HEK293 (cell line): ENCODE measurements around the gene CENPO.

Source experiments
- CTCF ChIA-PET: fragments of 350-600 bp; formaldehyde crosslinking; extraction: SDS; loops from one replicate; lab custom pipeline; 2021; ENCODE audit warnings: antibody characterized with exemption; lab: Yijun Ruan, JAX
- POLR2A ChIA-PET: fragments of 300-600 bp; formaldehyde crosslinking; extraction: SDS; loops from one replicate; lab custom pipeline; 2020; ENCODE audit warnings: antibody characterized with exemption, inconsistent platforms; lab: Yijun Ruan, JAX
- H3K27ac ChIP-seq: fragments of 200-500 bp; sonication (Bioruptor generic); 2 replicates; pipeline ENCODE4 v1.5.1; 2014; ENCODE audit warnings: low read depth, low read length, control low read depth, inconsistent platforms; ENCODE audit errors: extremely low read depth
- H3K36me3 ChIP-seq, 2 experiments: fragments of 200-500 bp in 1 of 2; sonication (Bioruptor generic) in 1 of 2; 1 replicate in 1 of 2; 2 replicates in 1 of 2; pipeline ENCODE4 v1.5.1; 2014 to 2017; ENCODE audit warnings: inconsistent platforms in 2 of 2, low read length in 2 of 2; ENCODE audit not compliant: control insufficient read depth in 2 of 2, insufficient read depth in 1 of 2
- H3K4me1 ChIP-seq: fragments of 200-500 bp; sonication (Bioruptor generic); 2 replicates; pipeline ENCODE4 v1.5.1; 2014; ENCODE audit warnings: mild to moderate bottlenecking, low read length, inconsistent platforms; ENCODE audit not compliant: control insufficient read depth, insufficient read depth
- H3K4me3 ChIP-seq: 2 replicates; pipeline ENCODE4 v1.5.1; 2011; ENCODE audit warnings: low read depth, mild to moderate bottlenecking, control low read depth, low read length, moderate library complexity
- H3K9me3 ChIP-seq: fragments of 200-500 bp; sonication (Bioruptor generic); 2 replicates; pipeline ENCODE4 v1.5.1; 2014; ENCODE audit warnings: low read depth, low read length, inconsistent platforms; ENCODE audit not compliant: control insufficient read depth, insufficient read depth
- GLIS1 ChIP-seq: fragments of 450-650 bp; formaldehyde crosslinking; IDR thresholded peaks from 2 replicates; pipeline ENCODE4 v1.5.1; 2016; ENCODE audit warnings: missing biosample characterization, missing genetic modification characterization
- HOXA7 ChIP-seq: sonication (generic); formaldehyde crosslinking; IDR thresholded peaks from 2 replicates; pipeline ENCODE4 v1.8.1; 2022; ENCODE audit warnings: missing genetic modification reagents, borderline replicate concordance
- SALL2 ChIP-seq: fragments of 450-650 bp; formaldehyde crosslinking; IDR thresholded peaks from 2 replicates; pipeline ENCODE4 v1.5.0; 2017; ENCODE audit warnings: missing biosample characterization, mild to moderate bottlenecking, missing genetic modification characterization, borderline replicate concordance
- ZBTB11 ChIP-seq: fragments of 450-650 bp; formaldehyde crosslinking; conservative IDR thresholded peaks from 2 replicates; pipeline ENCODE4 v1.5.1; 2016; ENCODE audit warnings: low read depth, missing biosample characterization, missing genetic modification characterization
- ZBTB48 ChIP-seq: fragments of 450-650 bp; formaldehyde crosslinking; IDR thresholded peaks from 2 replicates; pipeline ENCODE4 v1.5.1; 2016; ENCODE audit warnings: missing biosample characterization, missing genetic modification characterization
- ZBTB8A ChIP-seq: fragments of 450-650 bp; formaldehyde crosslinking; IDR thresholded peaks from 2 replicates; pipeline ENCODE4 v1.5.1; 2016; ENCODE audit warnings: missing biosample characterization, missing genetic modification characterization
- ZFP41 ChIP-seq: fragments of 450-650 bp; formaldehyde crosslinking; IDR thresholded peaks from 2 replicates; pipeline ENCODE4 v1.5.1; 2016; ENCODE audit warnings: missing biosample characterization, missing genetic modification characterization, borderline replicate concordance
- ZNF391 ChIP-seq: fragments of 450-650 bp; formaldehyde crosslinking; IDR thresholded peaks from 2 replicates; pipeline ENCODE4 v1.5.1; 2016; ENCODE audit warnings: low read depth, missing biosample characterization, missing genetic modification characterization, borderline replicate concordance
- ZNF560 ChIP-seq: fragments of 450-650 bp; formaldehyde crosslinking; IDR thresholded peaks from 2 replicates; pipeline ENCODE4 v1.5.1; 2017; ENCODE audit warnings: missing biosample characterization, missing genetic modification characterization, borderline replicate concordance
- ZNF792 ChIP-seq: fragments of 450-650 bp; formaldehyde crosslinking; IDR thresholded peaks from 2 replicates; pipeline ENCODE4 v1.5.1; 2016; ENCODE audit warnings: missing biosample characterization, missing genetic modification characterization
- TF ChIP-seq, protein P1 (sequence below): fragments of 450-650 bp; IDR thresholded peaks from 2 replicates; pipeline ENCODE4 v1.5.1; 2018; ENCODE audit warnings: missing biosample characterization, missing genetic modification characterization
- TF ChIP-seq, protein P2 (sequence below): fragments of 450-650 bp; formaldehyde crosslinking; IDR thresholded peaks from 2 replicates; pipeline ENCODE4 v1.5.1; 2016; ENCODE audit warnings: missing biosample characterization, missing genetic modification characterization
- TF ChIP-seq, protein P3 (sequence below): fragments of 450-650 bp; formaldehyde crosslinking; IDR thresholded peaks from 2 replicates; pipeline ENCODE4 v1.5.1; 2016; ENCODE audit warnings: missing biosample characterization, missing genetic modification characterization
- TF ChIP-seq, protein P4 (sequence below): fragments of 450-650 bp; formaldehyde crosslinking; IDR thresholded peaks from 2 replicates; pipeline ENCODE4 v1.5.1; 2016; ENCODE audit warnings: missing biosample characterization, missing genetic modification characterization, borderline replicate concordance

Gene CENPO

DNA sequence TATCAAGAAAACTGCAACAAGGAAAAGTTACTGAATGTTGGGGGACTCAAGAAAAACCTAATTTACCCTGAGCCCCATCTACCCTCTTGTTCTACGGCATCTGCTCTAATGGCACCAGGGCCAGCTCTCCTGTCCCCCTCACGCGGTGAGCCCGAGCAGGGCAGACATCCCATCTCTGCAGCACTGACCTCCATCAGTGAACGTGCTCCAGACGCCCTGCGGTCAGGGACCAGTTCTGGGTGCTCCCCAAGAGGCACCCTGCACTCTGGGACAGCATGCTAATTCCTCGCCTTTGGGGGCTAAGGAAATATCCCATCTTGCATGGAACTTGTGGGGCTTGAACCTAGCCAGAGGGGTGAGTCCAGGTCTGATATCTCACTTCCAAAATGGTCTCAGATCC lies 43.0 kb downstream of the CENPO start:
- Histone ChIP-seq H3K4me1 (no peaks in the 10 kb centered on the region), H3K9me3 (no peaks in the 10 kb centered on the region), H3K27ac (no peak overlapping the region), H3K36me3 (peaks cover 0 to 68% of the 10 kb centered on the region in 2 experiments; a peak in 2 of 3 replicates)
- POLR2A ChIA-PET, result interaction anchor here (0.5 kb wide), 1 partner anchor 13 kb away, joined by 4 read pairs; no protein-coding TSS in a partner anchor
- TF ChIP-seq SALL2 (no peak), HOXA7 (CRISPR knock-in tag) (no peak), ZBTB11 (no peak), ZNF391 (tag by site-specific recombination) (no peak), ZNF560 (tag by site-specific recombination) (no peak)
- TF ChIP-seq, protein P1, sequence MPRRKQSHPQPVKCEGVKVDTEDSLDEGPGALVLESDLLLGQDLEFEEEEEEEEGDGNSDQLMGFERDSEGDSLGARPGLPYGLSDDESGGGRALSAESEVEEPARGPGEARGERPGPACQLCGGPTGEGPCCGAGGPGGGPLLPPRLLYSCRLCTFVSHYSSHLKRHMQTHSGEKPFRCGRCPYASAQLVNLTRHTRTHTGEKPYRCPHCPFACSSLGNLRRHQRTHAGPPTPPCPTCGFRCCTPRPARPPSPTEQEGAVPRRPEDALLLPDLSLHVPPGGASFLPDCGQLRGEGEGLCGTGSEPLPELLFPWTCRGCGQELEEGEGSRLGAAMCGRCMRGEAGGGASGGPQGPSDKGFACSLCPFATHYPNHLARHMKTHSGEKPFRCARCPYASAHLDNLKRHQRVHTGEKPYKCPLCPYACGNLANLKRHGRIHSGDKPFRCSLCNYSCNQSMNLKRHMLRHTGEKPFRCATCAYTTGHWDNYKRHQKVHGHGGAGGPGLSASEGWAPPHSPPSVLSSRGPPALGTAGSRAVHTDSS (tag by site-specific recombination), result no peak
- TF ChIP-seq, protein P2, sequence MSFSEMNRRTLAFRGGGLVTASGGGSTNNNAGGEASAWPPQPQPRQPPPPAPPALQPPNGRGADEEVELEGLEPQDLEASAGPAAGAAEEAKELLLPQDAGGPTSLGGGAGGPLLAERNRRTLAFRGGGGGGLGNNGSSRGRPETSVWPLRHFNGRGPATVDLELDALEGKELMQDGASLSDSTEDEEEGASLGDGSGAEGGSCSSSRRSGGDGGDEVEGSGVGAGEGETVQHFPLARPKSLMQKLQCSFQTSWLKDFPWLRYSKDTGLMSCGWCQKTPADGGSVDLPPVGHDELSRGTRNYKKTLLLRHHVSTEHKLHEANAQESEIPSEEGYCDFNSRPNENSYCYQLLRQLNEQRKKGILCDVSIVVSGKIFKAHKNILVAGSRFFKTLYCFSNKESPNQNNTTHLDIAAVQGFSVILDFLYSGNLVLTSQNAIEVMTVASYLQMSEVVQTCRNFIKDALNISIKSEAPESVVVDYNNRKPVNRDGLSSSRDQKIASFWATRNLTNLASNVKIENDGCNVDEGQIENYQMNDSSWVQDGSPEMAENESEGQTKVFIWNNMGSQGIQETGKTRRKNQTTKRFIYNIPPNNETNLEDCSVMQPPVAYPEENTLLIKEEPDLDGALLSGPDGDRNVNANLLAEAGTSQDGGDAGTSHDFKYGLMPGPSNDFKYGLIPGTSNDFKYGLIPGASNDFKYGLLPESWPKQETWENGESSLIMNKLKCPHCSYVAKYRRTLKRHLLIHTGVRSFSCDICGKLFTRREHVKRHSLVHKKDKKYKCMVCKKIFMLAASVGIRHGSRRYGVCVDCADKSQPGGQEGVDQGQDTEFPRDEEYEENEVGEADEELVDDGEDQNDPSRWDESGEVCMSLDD, result no peak
- TF ChIP-seq, protein P3, sequence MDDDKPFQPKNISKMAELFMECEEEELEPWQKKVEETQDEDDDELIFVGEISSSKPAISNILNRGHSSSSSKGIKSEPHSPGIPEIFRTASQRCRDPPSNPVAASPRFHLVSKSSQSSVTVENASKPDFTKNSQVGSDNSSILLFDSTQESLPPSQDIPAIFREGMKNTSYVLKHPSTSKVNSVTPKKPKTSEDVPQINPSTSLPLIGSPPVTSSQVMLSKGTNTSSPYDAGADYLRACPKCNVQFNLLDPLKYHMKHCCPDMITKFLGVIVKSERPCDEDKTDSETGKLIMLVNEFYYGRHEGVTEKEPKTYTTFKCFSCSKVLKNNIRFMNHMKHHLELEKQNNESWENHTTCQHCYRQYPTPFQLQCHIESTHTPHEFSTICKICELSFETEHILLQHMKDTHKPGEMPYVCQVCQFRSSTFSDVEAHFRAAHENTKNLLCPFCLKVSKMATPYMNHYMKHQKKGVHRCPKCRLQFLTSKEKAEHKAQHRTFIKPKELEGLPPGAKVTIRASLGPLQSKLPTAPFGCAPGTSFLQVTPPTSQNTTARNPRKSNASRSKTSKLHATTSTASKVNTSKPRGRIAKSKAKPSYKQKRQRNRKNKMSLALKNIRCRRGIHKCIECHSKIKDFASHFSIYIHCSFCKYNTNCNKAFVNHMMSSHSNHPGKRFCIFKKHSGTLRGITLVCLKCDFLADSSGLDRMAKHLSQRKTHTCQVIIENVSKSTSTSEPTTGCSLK (tag by site-specific recombination), result no peak
- TF ChIP-seq, all 188 proteins: peak for 0
- H3K4me3 ChIP-seq, result no peak overlapping the region
- CTCF ChIA-PET, result no interaction called here

GRCh38 chr2:24836706-24837105 lies 43.5 kb downstream of the CENPO start:
- no peak overlapping the region for H3K4me3 ChIP-seq
- TF ChIP-seq ZNF792 (tag by site-specific recombination), result no peak
- TF ChIP-seq GLIS1 (tag by site-specific recombination), result no peak
- no peak for TF ChIP-seq ZBTB48 (tag by site-specific recombination)
- TF ChIP-seq ZBTB8A (tag by site-specific recombination), result no peak
- TF ChIP-seq, protein P3 (tag by site-specific recombination), result no peak
- TF ChIP-seq, protein P4, sequence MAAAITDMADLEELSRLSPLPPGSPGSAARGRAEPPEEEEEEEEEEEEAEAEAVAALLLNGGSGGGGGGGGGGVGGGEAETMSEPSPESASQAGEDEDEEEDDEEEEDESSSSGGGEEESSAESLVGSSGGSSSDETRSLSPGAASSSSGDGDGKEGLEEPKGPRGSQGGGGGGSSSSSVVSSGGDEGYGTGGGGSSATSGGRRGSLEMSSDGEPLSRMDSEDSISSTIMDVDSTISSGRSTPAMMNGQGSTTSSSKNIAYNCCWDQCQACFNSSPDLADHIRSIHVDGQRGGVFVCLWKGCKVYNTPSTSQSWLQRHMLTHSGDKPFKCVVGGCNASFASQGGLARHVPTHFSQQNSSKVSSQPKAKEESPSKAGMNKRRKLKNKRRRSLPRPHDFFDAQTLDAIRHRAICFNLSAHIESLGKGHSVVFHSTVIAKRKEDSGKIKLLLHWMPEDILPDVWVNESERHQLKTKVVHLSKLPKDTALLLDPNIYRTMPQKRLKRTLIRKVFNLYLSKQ, result no peak
- TF ChIP-seq ZFP41 (tag by site-specific recombination), result no peak
- TF ChIP-seq, all 188 proteins: peak for 0
- Histone ChIP-seq H3K36me3 (peaks cover 0 to 69% of the 10 kb centered on the region in 2 experiments; a peak in 2 of 3 replicates), H3K4me1 (no peaks in the 10 kb centered on the region), H3K9me3 (no peaks in the 10 kb centered on the region), H3K27ac (no peak overlapping the region)
- ChIA-PET POLR2A (no interaction called here), CTCF (no interaction called here)
